Nucleus accumbens (tissue), 56 donors: ENCODE measurements around the gene IKZF3.
"Not testable (repeated sequence)": the region's sequence is repeated elsewhere in the genome, so short reads cannot be mapped to it uniquely, and the experiment has no call there.

Source experiments
- DNase-seq, 56 donors: peaks; one replicate each; lab custom pipeline; 2025; lab: John Stamatoyannopoulos, UW

The IKZF3 gene

GRCh38 chr17:39863918-39864746, at the start of gene IKZF3:
Gene IKZF3, minus strand, starts transcription at chr17:39864312. Its CDS starts 186 bp downstream, at chr17:39864126.
- DNase-seq, result peak in 3 of 56 donors; percentile 2 to 15 (median 12)

DNA sequence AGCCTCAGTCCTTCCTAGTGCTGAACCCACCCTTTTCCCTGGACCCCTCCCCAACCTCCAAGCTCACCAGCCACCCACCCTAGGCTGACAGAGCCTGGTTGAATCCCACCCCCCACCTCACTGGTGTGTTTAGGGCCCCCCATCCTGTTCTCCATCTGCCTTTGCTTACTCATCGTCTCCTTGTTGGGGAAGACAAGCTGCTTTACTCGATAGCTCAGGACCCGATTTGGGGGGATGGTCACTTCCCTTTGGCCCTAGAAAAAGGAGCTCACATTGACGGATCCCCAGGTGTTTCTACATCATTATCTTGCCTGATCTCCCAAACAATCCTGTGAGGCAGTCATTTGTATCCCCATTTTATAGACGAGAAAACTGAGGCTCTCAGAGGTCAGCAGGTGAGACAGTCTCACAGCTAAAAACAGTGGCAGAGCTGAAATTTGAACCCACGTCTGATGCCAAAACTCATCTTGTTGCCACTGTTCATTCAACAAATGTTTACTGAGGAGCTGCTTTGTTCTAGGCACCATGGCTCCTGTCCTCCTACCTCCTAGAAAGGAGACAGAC, 44.8 kb upstream of the IKZF3 start:
- no peak for DNase-seq

DNA sequence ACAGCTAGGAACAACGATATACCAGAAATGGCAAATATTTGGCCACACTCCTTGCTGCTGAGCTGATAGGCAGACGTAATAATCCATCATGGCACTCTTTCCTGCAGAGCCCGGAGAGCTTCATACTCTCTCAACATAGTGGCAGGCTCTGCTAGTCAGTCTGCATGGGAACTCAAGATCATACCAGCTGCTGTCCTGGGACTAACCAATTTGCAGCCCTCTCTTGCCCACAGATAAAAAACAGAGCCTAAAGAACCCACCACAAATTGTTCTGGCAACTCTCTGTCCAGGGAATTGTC, 40.8 kb upstream of the IKZF3 start:
- DNase-seq, result no peak

DNA sequence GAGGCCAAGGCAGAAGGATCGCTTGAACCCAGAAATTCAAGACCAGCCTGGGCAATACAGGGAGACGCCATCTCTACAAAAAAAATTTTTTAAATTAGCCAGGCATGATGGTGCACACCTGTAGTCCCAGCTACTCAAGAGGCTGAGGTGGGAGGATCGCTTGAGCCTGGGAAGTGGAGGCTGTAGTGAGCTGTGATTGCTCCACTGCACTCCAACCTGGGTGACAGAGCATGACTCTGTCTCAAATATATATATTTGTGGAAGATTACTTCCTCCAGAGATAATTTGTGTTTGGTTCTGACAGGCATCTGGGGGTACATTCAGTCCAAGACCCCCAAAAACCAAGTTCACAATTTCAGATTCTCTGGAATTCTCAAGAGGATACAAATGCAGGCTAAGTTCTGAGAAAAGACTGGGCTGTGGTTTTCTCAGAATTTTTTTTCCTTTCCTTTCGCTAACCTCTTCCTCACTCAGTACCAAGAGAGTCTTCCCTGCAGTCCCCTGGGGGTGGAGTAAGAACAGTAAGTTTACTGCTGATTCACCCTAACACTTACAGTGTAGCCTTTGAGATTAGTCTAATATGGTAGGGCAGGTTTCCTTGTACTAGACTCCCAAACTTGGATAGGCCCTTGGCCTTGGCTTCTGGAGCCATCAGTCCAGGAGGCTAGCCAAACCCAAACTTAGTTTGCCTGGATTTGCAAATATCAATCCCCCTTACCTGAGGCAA, 39.2 kb upstream of the IKZF3 start:
- DNase-seq, result no peak

GRCh38 chr17:39902027-39902426, 37.9 kb upstream of the IKZF3 start:
- not testable (repeated sequence) for DNase-seq

GRCh38 chr17:39899215-39899614, 35.1 kb upstream of the IKZF3 start:
- DNase-seq, result no peak

DNA sequence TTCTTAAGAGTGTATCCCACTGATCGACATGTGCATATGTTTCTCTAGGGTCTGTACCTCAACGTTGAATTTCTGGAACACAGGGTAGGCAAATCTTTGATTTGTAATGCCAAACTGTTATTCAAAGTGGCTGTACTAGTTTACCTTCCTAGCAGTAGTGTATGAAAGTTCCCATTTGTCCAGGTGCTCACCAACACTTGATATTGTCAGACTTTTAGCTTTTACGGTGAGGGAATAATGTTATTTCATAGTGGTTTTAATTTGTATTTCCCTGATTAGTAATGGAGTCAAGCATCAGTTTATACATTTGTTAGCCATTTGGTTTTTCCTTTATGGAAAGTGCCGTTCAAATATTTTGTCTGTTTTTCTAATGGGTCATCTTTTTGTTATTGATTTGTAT, 34.0 kb upstream of the IKZF3 start:
- DNase-seq, result no peak

GRCh38 chr17:39894681-39895376, 30.7 kb upstream of the IKZF3 start:
- no peak for DNase-seq

GRCh38 chr17:39889200-39889599, 25.1 kb upstream of the IKZF3 start:
- no peak for DNase-seq

- no peak for DNase-seq
Measured at GRCh38 chr17:39887078-39887477, 23.0 kb upstream of the IKZF3 start.

- DNase-seq, result not testable (repeated sequence)
Measured at GRCh38 chr17:39886102-39886501, 22.0 kb upstream of the IKZF3 start.

DNA sequence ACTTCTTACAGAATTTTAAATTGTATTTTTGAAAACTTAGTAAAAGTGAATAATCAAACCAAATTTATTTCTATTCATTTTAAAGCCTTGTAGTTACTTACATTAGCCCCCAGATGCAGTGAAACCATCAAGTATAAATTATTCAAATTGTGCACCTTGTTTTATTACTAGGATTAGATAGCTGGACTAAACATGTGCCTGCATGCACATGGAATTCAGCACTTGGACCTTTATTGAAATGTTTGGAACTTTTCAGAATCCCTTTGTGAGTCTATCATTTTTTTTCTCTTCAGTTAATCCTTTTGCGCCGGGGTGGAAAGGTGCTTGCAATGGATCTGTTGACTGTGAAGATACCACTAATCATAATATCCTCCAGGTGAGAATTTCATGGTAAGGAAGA, 8.6 kb upstream of the IKZF3 start:
- DNase-seq, result no peak

DNA sequence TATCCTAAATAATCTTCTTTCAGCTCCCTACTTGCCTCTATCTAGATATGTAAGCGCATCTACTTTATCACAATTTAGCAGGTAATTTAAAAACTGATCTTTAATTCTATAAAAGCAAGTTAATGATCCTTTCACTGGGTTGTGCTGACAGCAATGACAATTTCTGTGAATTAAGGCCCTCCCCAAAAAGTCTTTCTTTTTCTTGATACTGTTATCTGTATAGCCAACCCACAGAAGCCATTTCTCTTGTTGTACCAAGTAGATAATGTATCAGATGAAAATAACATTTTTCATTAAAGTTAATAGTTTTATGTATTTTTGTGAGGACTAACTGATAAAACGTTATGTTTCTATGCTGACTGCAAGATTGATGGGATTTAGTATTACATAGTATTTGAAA, 7.7 kb upstream of the IKZF3 start:
- DNase-seq, result no peak

DNA sequence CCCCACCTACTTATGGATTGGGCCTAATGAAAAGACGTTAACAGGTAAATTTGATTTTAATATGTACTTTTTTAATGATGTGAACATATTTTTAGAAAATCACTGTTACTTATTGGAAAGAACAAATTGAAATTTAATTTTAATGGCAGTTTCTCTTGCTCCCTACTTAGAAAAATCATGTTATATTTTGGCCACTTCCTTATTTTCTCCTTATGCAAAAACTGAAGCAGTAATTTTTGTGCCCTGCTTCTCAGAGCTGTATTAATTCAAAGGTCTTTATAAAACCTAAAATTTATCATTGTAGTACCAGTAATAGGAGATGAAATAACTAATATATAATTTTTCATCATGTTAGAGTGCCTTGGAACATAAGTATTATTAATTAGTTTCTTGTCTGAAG, 6.7 kb upstream of the IKZF3 start:
- DNase-seq, result no peak

DNA sequence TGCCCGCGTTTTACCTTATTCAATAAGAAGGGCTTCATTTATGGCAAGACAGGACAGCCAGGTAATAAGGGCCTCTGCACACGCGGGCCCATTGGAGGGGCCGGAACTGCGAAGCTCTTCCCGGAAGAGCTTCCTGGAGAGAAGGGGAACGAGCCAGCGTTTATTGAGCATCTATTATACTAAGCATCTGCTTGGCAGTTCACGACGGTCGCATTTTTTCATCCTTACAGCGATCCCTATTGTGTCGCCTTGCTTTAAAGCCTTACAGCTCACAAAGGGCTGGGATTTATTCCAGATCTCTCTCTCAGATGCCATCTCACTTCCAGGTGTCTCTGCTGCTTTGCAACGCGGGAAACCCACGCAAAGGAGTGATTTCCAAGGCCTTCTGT, 4.4 kb upstream of the IKZF3 start:
- no peak for DNase-seq

- DNase-seq, result no peak
Measured at GRCh38 chr17:39867880-39868553, 3.9 kb upstream of the IKZF3 start, which contains the start of gene ZPBP2. Gene ZPBP2, plus strand, starts transcription at chr17:39868202. Its CDS starts 153 bp downstream, at chr17:39868355.

DNA sequence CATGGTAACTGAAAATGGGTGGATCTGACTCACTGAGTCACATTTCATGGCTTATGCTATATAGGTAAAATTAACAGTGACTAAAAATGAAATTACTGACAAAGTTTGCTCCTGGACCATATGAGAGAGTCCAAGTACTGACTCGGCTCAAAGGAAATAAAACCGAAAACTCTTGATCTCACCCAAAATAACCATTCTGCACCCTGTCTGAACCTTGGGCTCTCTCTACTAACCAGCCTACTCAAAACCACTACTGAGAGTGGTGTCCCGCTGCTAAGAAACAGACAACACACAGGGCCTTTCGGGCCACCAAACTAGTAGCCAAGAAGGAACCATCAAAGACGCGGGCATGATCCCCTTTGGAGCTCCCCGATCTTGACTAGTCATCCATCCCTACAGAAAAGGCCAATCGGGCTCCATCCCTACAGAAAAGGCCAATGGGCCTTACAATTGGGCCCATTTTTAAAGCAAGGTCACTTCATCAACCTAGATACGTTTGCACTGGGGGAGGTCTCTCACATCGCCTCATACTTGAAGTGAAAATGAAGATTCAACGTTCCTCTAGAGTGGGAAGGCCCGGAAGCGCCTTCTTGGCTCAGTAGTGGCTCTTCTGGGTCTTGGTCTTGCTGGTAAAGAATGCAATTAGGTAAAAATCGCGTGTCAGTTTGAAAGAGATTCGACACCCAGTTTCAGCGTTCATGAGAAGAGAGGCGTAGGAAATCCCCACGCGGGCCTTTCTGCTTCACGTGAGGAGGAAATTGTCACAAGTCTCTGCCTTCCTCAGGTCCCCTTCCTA, 3.2 kb upstream of the IKZF3 start:
- no peak for DNase-seq

DNA sequence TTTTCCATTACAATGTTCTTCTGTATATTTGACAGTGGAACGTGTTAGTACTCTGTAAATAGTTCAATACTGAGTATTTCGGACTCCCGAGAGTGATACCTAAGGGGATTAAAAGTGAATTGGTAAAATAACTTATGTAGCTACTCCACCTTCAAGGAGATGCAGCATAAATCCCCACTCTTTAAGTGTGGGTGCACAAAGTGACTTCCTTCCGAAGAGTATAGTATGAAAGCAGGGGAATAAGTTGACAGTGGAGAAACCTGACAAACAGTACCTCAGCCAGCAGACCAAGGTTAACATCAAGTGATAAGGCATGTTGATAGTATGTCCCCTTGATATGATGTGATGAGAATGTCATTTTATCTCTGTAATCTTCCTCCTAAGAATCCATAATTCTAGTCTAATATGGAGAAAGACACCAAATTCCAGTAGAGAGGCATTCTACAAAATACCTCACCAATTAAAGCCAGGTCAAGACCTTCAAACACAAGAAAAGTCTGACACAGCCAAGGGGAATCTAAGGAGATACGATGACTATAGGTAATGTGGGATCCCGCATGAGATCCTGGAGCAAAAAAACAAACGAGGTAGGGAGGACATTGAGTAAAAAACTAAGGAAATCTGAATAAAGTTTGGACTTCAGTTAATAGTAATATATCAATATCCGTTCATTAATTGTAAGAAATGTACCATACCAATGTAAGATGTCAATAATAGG, 2.1 kb upstream of the IKZF3 start:
- no peak for DNase-seq
